Suprapubic skin (tissue), 4 donors: Measurements from ENCODE around the gene DISP3.

ENCODE experiments used
- EP300 ChIP-seq: sonication (generic); formaldehyde crosslinking; IDR thresholded peaks from one replicate; pipeline ENCODE4 v1.6.1; 2017; ENCODE audit warnings: antibody characterized with exemption
- POLR2A ChIP-seq, 2 donors: fragments of 450-650 bp; IDR thresholded peaks; one replicate each; pipeline ENCODE4 v1.6.1; 2017; ENCODE audit warnings: antibody characterized with exemption in 2 of 2, mild to moderate bottlenecking in 2 of 2, moderate library complexity in 2 of 2
- POLR2AphosphoS5 ChIP-seq, 3 donors: sonication (generic); formaldehyde crosslinking; IDR thresholded peaks; one replicate each; pipeline ENCODE4 v1.6.1; 2017; ENCODE audit warnings: antibody characterized with exemption in 3 of 3
- TF ChIP-seq, protein P1 (sequence below), 2 donors: fragments of 200-600 bp in 1 of 2; fragments of 450-650 bp in 1 of 2; sonication (generic) in 1 of 2; IDR thresholded peaks; one replicate each; pipeline ENCODE4 v1.5.1; 2016 to 2019; ENCODE audit warnings: antibody characterized with exemption in 2 of 2, mild to moderate bottlenecking in 1 of 2, moderate library complexity in 1 of 2

- TF ChIP-seq, protein P1, sequence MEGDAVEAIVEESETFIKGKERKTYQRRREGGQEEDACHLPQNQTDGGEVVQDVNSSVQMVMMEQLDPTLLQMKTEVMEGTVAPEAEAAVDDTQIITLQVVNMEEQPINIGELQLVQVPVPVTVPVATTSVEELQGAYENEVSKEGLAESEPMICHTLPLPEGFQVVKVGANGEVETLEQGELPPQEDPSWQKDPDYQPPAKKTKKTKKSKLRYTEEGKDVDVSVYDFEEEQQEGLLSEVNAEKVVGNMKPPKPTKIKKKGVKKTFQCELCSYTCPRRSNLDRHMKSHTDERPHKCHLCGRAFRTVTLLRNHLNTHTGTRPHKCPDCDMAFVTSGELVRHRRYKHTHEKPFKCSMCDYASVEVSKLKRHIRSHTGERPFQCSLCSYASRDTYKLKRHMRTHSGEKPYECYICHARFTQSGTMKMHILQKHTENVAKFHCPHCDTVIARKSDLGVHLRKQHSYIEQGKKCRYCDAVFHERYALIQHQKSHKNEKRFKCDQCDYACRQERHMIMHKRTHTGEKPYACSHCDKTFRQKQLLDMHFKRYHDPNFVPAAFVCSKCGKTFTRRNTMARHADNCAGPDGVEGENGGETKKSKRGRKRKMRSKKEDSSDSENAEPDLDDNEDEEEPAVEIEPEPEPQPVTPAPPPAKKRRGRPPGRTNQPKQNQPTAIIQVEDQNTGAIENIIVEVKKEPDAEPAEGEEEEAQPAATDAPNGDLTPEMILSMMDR (IDR thresholded peaks at IDR 0.05), result no peak
- TF ChIP-seq POLR2A (IDR thresholded peaks at IDR 0.05) (no peak), POLR2AphosphoS5 (IDR thresholded peaks at IDR 0.05) (no peak), EP300 (no peak)
Measured at GRCh38 chr1:11434926-11435325, 44.0 kb upstream of the DISP3 start.
